Caco-2 (cell line): ENCODE data around the gene DNAH1. TPM values are rescaled to one million over a fixed set of nuclear protein-coding genes. Genes with fewer than 3 reads are reported as not detected.

ENCODE experiments used
- BruUV-seq: library from RNA; stranded (reverse); fragments of 400-500 nt; replicated peaks from 2 replicates; lab custom pipeline; 2021; lab: Mats Ljungman, UMichigan
- CTCF ChIA-PET: fragments of 300-600 bp; sonication (Branson Sonifier 250); formaldehyde crosslinking; loops from one replicate; lab custom pipeline; 2022; ENCODE audit warnings: antibody characterized with exemption; lab: Charles Lee
- POLR2A ChIA-PET: fragments of 300-600 bp; sonication (Branson Sonifier 250); formaldehyde crosslinking; loops from one replicate; lab custom pipeline; 2022; ENCODE audit warnings: antibody characterized with exemption; lab: Charles Lee
- DNase-seq, 2 experiments: peaks; one replicate each; pipeline versions ENCODE4 v3.0.0 to v3.0.0-alpha.2; 2020 to 2022
- H3K27me3 ChIP-seq: replicated peaks from 2 replicates; pipeline ENCODE4 v1.6.0; 2011; ENCODE audit warnings: low read length; ENCODE audit not compliant: control insufficient read depth, insufficient read depth
- H3K36me3 ChIP-seq: 2 replicates; pipeline ENCODE4 v1.5.1; 2011; ENCODE audit warnings: low read length; ENCODE audit not compliant: control insufficient read depth, insufficient read depth
- H3K4me1 ChIP-seq: fragments of 250-450 bp; sonication (Bioruptor Pico); 2 replicates; pipeline ENCODE4 v1.5.1; 2020; ENCODE audit warnings: mild to moderate bottlenecking
- H3K4me3 ChIP-seq: 2 replicates; pipeline ENCODE4 v1.5.1; 2011; ENCODE audit warnings: low read depth, mild to moderate bottlenecking, control low read depth, low read length
- H3K9me3 ChIP-seq: fragments of 250-450 bp; sonication (Bioruptor Pico); 2 replicates; pipeline ENCODE4 v1.5.1; 2020; ENCODE audit warnings: mild to moderate bottlenecking, moderate library complexity
- H3K27ac Mint-ChIP-seq: one replicate; pipeline ENCODE4 v1.8.0; 2022; ENCODE audit warnings: mixed read lengths; ENCODE audit not compliant: unreplicated experiment
- H3K27me3 Mint-ChIP-seq: one replicate; pipeline ENCODE4 v1.8.0; 2022; ENCODE audit warnings: mixed read lengths; ENCODE audit not compliant: insufficient read depth, unreplicated experiment
- H3K36me3 Mint-ChIP-seq: one replicate; pipeline ENCODE4 v1.8.0; 2022; ENCODE audit warnings: mild to moderate bottlenecking, mixed read lengths; ENCODE audit not compliant: insufficient read depth, unreplicated experiment
- H3K4me1 Mint-ChIP-seq: one replicate; pipeline ENCODE4 v1.8.0; 2022; ENCODE audit warnings: low read depth, mixed read lengths; ENCODE audit not compliant: unreplicated experiment
- H3K4me3 Mint-ChIP-seq: one replicate; pipeline ENCODE4 v1.8.0; 2022; ENCODE audit warnings: mild to moderate bottlenecking, moderate library complexity, mixed read lengths; ENCODE audit not compliant: unreplicated experiment
- H3K9me3 Mint-ChIP-seq: one replicate; pipeline ENCODE4 v1.8.0; 2022; ENCODE audit warnings: mixed read lengths; ENCODE audit not compliant: unreplicated experiment
- intact Hi-C: fragments of 100-400 bp; cut with micrococcal nuclease; formaldehyde crosslinking; loops from one replicate; pipeline ENCODE4 v1.10.0; 2022; ENCODE audit not compliant: unreplicated experiment
- total RNA-seq: library from RNA; stranded (reverse); gene quantifications from 2 replicates; pipeline ENCODE4 v1.2.3, GENCODE V29; 2022
- TF ChIP-seq, protein P1 (sequence below), 2 experiments: fragments of 200-600 bp in 1 of 2; IDR thresholded peaks; 1 replicate in 1 of 2; 2 replicates in 1 of 2; pipeline versions ENCODE4 v1.5.1 to v1.8.0; 2011 to 2022; ENCODE audit warnings: antibody characterized with exemption in 1 of 2, control low read depth in 1 of 2, inconsistent platforms in 1 of 2, low read depth in 1 of 2, low read length in 1 of 2, mild to moderate bottlenecking in 1 of 2, moderate library complexity in 1 of 2; ENCODE audit not compliant: insufficient read depth in 1 of 2, severe bottlenecking in 1 of 2, unreplicated experiment in 1 of 2

The DNAH1 gene
- total RNA-seq, 1 experiment from 2014 or later = 4.1 TPM

DNA sequence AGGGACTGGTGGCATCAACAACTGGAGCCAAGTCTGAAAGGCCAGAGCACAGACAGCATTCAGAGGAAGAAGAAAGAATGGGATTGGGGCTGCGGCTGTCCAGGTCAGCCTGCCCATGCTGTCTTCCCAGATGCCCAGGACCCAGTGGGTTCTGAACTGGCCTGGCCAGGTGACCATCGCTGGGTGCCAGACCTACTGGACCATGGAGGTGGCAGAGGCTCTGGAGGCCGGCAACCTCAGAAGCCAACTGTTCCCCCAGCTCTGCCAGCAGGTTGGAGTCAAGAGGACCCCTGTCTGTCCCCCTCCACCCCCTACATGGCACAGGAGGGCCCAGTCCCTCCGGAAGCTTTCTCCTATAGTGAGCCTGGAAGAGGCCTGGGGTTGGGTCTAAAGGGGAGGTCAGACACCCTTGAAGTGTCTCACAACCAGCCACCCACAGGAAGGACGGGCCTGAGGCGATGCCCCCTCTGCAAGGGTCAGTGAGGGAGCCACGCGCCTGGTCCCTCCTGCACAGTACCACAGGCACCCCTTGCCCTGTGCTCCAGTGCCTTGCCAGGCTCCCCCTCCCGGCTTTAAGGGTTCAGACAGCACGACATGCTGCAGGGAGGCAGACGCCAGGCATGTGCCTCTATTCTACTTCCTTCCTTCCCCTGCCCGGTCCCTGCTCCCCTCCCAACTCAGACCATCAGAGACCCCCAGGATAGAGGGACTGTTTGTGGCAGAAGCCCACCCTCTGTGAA lies 43.2 kb downstream of the DNAH1 start:
- Mint-ChIP-seq H3K27ac (no peak overlapping the region), H3K4me1 (no peaks in the 10 kb centered on the region), H3K36me3 (no peaks in the 10 kb centered on the region), H3K9me3 (no peaks in the 10 kb centered on the region), H3K27me3 (no peaks in the 10 kb centered on the region), H3K4me3 (no peak overlapping the region)
- TF ChIP-seq, protein P1, sequence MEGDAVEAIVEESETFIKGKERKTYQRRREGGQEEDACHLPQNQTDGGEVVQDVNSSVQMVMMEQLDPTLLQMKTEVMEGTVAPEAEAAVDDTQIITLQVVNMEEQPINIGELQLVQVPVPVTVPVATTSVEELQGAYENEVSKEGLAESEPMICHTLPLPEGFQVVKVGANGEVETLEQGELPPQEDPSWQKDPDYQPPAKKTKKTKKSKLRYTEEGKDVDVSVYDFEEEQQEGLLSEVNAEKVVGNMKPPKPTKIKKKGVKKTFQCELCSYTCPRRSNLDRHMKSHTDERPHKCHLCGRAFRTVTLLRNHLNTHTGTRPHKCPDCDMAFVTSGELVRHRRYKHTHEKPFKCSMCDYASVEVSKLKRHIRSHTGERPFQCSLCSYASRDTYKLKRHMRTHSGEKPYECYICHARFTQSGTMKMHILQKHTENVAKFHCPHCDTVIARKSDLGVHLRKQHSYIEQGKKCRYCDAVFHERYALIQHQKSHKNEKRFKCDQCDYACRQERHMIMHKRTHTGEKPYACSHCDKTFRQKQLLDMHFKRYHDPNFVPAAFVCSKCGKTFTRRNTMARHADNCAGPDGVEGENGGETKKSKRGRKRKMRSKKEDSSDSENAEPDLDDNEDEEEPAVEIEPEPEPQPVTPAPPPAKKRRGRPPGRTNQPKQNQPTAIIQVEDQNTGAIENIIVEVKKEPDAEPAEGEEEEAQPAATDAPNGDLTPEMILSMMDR (IDR thresholded peaks at IDR 0.05; ENCODE audit: insufficient read depth in 1 of 2, low read depth in 1 of 2, low read length in 1 of 2, severe bottlenecking in 1 of 2, unreplicated experiment in 1 of 2) = no peak
- ChIA-PET CTCF (no interaction called here), POLR2A (no interaction called here)
- Histone ChIP-seq H3K9me3 (no peaks in the 10 kb centered on the region), H3K27me3 (no peaks in the 10 kb centered on the region), H3K36me3 (no peaks in the 10 kb centered on the region), H3K4me1 (no peaks in the 10 kb centered on the region), H3K4me3 (no peak overlapping the region)
- intact Hi-C loops = no loop called here
- DNase-seq = no peak
- BruUV-seq = no TSS peak

DNA sequence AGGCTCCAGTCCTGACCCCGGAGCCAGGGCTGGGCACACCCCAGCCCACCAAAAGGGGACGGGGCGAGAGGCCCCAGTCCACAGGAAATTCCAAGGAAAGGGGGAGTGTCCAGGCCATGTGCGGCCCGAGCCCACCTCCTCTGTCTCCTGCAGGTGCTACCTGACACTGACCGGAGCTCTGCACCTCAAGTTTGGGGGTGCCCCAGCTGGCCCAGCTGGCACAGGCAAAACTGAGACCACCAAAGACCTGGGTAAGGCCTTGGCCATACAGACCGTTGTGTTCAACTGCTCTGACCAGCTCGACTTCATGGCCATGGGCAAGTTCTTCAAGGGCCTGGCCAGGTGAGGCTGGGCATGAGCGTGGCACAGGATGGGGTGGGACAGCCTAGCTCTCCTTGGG lies 44.9 kb downstream of the DNAH1 start:
- no peak overlapping the region for H3K4me3 Mint-ChIP-seq
- TF ChIP-seq, protein P1 (IDR thresholded peaks at IDR 0.05; ENCODE audit: insufficient read depth in 1 of 2, low read depth in 1 of 2, low read length in 1 of 2, severe bottlenecking in 1 of 2, unreplicated experiment in 1 of 2) = no peak
- H3K27me3 Mint-ChIP-seq = no peaks in the 10 kb centered on the region
- no peaks in the 10 kb centered on the region for H3K4me1 Mint-ChIP-seq
- CTCF ChIA-PET = no interaction called here
- no peaks in the 10 kb centered on the region for H3K27me3 ChIP-seq
- no peaks in the 10 kb centered on the region for H3K36me3 ChIP-seq
- no peaks in the 10 kb centered on the region for H3K4me1 ChIP-seq
- H3K36me3 Mint-ChIP-seq = no peaks in the 10 kb centered on the region
- no peak for DNase-seq
- H3K4me3 ChIP-seq = no peak overlapping the region
- POLR2A ChIA-PET = no interaction called here
- intact Hi-C loops = no loop called here
- no TSS peak for BruUV-seq
- H3K27ac Mint-ChIP-seq = no peak overlapping the region
- H3K9me3 Mint-ChIP-seq = no peaks in the 10 kb centered on the region
- H3K9me3 ChIP-seq = no peaks in the 10 kb centered on the region

DNA sequence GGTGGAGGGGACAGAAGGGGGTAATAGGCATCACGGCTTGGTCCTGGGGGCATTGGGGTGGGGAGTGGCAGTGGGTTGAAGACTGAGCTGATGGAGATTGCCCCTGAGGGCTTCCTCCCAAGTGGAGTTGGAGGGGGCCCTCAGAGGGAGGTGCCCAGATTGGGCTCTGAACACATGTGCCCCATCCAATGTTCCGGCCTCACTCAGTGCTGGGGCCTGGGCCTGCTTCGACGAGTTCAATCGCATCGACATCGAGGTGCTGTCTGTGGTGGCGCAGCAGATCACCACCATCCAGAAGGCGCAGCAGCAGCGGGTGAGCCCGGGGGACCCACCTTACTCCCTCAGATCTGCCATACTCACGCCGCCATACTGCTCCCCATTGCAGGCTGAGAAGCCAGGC lies 45.3 kb downstream of the DNAH1 start:
- H3K36me3 ChIP-seq = no peaks in the 10 kb centered on the region
- H3K27me3 ChIP-seq = no peaks in the 10 kb centered on the region
- no TSS peak for BruUV-seq
- no peaks in the 10 kb centered on the region for H3K9me3 ChIP-seq
- H3K4me3 ChIP-seq = no peak overlapping the region
- Mint-ChIP-seq H3K27me3 (no peaks in the 10 kb centered on the region), H3K9me3 (no peaks in the 10 kb centered on the region), H3K36me3 (no peaks in the 10 kb centered on the region), H3K27ac (no peak overlapping the region), H3K4me1 (no peaks in the 10 kb centered on the region), H3K4me3 (no peak overlapping the region)
- no peak for DNase-seq
- POLR2A ChIA-PET = no interaction called here
- TF ChIP-seq, protein P1 (IDR thresholded peaks at IDR 0.05; ENCODE audit: insufficient read depth in 1 of 2, low read depth in 1 of 2, low read length in 1 of 2, severe bottlenecking in 1 of 2, unreplicated experiment in 1 of 2) = no peak
- no peaks in the 10 kb centered on the region for H3K4me1 ChIP-seq
- intact Hi-C loops = no loop called here
- CTCF ChIA-PET = no interaction called here
